Measurements from ENCODE around the gene XRN2.
A peak's percentile ranks its signal among the peaks of the same experiment; 100 is the strongest.

XRN2 gene

DNA sequence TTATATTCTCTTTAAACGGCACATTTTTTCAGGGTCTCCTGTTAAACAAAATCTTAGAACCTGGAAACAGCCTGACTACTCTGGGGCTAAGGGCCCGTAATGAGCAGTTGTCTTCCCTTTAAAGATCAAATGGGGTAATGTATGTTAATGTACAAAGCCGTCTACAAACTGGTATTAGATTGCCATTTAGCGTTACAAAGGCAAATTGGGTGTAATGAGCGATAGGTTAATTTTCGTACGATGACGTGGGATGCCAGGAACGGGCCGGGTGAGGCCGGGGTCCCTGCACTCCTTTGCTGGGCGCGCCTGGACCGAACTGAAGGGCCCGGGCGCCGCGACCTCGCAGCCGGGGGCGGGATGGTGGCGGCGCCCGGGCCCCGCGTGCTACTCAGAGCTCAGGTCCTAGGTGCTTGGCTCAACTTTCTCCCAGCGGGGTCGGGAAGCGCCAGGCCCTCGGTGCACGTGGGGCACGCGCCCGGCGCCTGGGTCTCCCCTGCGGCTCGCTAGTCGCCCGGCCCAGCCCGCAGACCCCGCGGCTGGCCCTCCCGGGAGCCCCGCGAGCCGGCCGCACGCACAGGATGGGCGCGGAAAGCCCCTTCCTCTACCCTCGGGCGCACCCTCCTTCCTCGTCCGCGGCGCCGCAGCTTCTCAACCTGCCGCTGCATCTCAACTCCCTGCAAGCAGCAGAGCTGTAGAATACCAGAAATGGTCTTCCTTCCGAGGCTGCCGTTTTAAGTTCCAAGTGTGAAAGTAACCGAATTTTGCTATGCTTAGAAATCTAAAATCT lies 88.2 kb downstream of the XRN2 start:
- Histone ChIP-seq H3K27me3 (ENCODE audit: low read depth, low read length) (peaks cover 35% of the 10 kb centered on the region), H3K4me1 (ENCODE audit: control insufficient read depth in 1 of 2, insufficient read depth in 2 of 2, low read length in 2 of 2) (peaks cover 0 to 8% of the 10 kb centered on the region in 2 donors), H3K9me3 (ENCODE audit: control insufficient read depth in 1 of 2, low read length in 2 of 2) (peaks cover 0 to 6% of the 10 kb centered on the region in 2 donors), H3K36me3 (ENCODE audit: control insufficient read depth in 1 of 2, insufficient read depth in 2 of 2, low read length in 2 of 2) (peaks cover 20 to 28% of the 10 kb centered on the region in 2 donors), H3K4me3 (ENCODE audit: low read depth in 1 of 2, low read length in 2 of 2) (no peak overlapping the region), H3K27ac (ENCODE audit: low read length) (no peak overlapping the region)

- Histone ChIP-seq H3K4me3 (ENCODE audit: low read depth in 1 of 2, low read length in 2 of 2) (no peak overlapping the region), H3K9me3 (ENCODE audit: control insufficient read depth in 1 of 2, low read length in 2 of 2) (peaks cover 0 to 6% of the 10 kb centered on the region in 2 donors), H3K27me3 (ENCODE audit: low read depth, low read length) (peaks cover 36% of the 10 kb centered on the region), H3K27ac (ENCODE audit: low read length) (no peak overlapping the region), H3K4me1 (ENCODE audit: control insufficient read depth in 1 of 2, insufficient read depth in 2 of 2, low read length in 2 of 2) (peaks cover 0 to 13% of the 10 kb centered on the region in 2 donors), H3K36me3 (ENCODE audit: control insufficient read depth in 1 of 2, insufficient read depth in 2 of 2, low read length in 2 of 2) (peaks cover 14 to 22% of the 10 kb centered on the region in 2 donors)
Measured at GRCh38 chr20:21391972-21392352, 88.8 kb downstream of the XRN2 start.

DNA sequence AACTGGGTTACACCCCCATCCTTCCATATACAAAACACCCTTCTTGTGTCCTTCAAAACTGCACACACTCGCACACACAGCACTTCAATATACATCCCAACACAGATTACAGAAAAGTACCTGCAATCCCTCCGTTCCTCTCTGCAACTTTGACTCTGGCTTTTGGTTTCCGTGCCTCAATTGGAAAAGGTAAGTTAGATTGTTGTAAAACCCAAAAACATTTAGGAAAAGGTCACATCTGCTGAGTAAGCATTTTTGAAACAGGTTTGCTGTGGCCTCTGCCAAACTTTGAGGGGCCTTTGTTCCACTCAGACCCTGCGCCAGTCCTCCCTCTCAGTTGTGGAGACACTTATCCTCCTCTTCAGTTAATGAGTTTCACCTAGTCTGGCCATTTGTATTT lies 90.0 kb downstream of the XRN2 start:
- no peak overlapping the region for H3K27ac ChIP-seq (ENCODE audit: low read length)
- H3K4me3 ChIP-seq (ENCODE audit: low read depth in 1 of 2, low read length in 2 of 2), result no peak overlapping the region
- H3K4me1 ChIP-seq (ENCODE audit: control insufficient read depth in 1 of 2, insufficient read depth in 2 of 2, low read length in 2 of 2), result peaks cover 0 to 13% of the 10 kb centered on the region in 2 donors
- H3K9me3 ChIP-seq (ENCODE audit: control insufficient read depth in 1 of 2, low read length in 2 of 2), result peaks cover 0 to 6% of the 10 kb centered on the region in 2 donors
- H3K27me3 ChIP-seq (ENCODE audit: low read depth, low read length), result peaks cover 45% of the 10 kb centered on the region
- H3K36me3 ChIP-seq (ENCODE audit: control insufficient read depth in 1 of 2, insufficient read depth in 2 of 2, low read length in 2 of 2), result peaks cover 2 to 11% of the 10 kb centered on the region in 2 donors

DNA sequence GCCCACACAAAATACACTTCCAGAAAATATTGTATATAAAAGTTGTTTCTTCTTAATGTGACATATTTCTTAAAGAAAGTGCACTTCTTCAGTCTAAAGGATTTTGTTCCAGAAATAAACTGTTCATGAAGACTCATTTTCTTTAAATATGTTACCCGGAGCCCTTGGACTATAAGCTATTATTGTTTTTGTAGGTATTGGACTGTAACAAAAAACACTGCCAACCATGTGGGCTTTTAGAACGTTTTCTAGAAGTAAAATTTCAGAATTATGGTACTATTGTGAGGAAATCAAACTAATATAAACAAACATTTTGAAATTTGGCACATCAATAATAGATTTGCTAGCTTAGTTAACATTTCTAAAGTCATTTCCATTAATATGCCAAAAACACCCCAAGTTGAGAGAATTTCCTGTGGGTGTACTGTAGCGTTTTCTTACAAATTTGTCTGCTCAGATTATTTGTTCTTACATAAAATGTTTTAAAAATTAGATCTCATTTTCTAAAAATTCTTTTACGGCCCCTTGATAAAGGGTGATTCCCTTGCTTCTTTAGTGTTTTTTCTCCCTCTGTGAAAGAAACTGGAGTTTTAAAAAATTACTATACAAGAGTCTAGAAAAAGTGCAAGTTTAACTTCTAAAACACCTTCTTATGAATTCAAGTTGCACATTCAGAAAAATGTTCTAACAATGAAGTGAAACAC lies 90.8 kb downstream of the XRN2 start:
- Histone ChIP-seq H3K4me1 (ENCODE audit: control insufficient read depth in 1 of 2, insufficient read depth in 2 of 2, low read length in 2 of 2) (peaks cover 0 to 13% of the 10 kb centered on the region in 2 donors), H3K36me3 (ENCODE audit: control insufficient read depth in 1 of 2, insufficient read depth in 2 of 2, low read length in 2 of 2) (peaks cover 0 to 7% of the 10 kb centered on the region in 2 donors), H3K27ac (ENCODE audit: low read length) (no peak overlapping the region), H3K9me3 (ENCODE audit: control insufficient read depth in 1 of 2, low read length in 2 of 2) (peaks cover 0 to 6% of the 10 kb centered on the region in 2 donors), H3K4me3 (ENCODE audit: low read depth in 1 of 2, low read length in 2 of 2) (no peak overlapping the region), H3K27me3 (ENCODE audit: low read depth, low read length) (peaks cover 49% of the 10 kb centered on the region)

GRCh38 chr20:21394551-21394950 lies 91.4 kb downstream of the XRN2 start:
- Histone ChIP-seq H3K27ac (ENCODE audit: low read length) (no peak overlapping the region), H3K9me3 (ENCODE audit: control insufficient read depth in 1 of 2, low read length in 2 of 2) (peaks cover 0 to 6% of the 10 kb centered on the region in 2 donors), H3K4me1 (ENCODE audit: control insufficient read depth in 1 of 2, insufficient read depth in 2 of 2, low read length in 2 of 2) (peaks cover 0 to 13% of the 10 kb centered on the region in 2 donors), H3K4me3 (ENCODE audit: low read depth in 1 of 2, low read length in 2 of 2) (no peak overlapping the region), H3K36me3 (ENCODE audit: control insufficient read depth in 1 of 2, insufficient read depth in 2 of 2, low read length in 2 of 2) (peaks cover 0 to under 1% of the 10 kb centered on the region in 2 donors), H3K27me3 (ENCODE audit: low read depth, low read length) (peaks cover 49% of the 10 kb centered on the region)

DNA sequence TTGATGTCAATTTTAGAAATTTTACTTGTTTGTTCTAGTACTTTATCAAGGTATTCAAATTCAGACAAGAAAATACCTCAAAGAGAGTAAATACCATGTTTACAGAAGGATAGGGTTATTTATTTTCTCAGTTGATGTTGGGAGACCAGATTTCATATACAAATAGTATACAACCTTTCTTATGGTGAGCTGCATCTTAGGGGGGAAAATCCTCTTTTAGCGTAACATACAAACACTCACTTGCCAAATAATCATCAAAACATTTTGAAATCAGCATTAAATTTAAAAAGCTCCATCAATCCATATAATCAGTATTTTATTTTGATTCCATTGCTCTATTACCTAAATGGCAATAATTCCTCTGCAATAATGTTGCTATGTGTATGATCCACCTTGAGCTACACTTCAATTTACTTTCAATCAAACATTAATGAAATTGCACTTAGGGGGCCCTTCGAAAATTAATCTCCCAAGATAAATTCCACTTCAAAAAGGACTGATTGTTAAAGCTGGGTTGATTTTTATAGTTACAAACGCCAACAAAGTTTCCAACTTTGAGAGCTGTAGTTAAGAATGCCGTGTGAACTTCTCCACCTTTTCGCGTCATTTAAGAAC lies 92.0 kb downstream of the XRN2 start:
- Histone ChIP-seq H3K36me3 (ENCODE audit: control insufficient read depth in 1 of 2, insufficient read depth in 2 of 2, low read length in 2 of 2) (no peaks in the 10 kb centered on the region), H3K27me3 (ENCODE audit: low read depth, low read length) (peaks cover 49% of the 10 kb centered on the region), H3K9me3 (ENCODE audit: control insufficient read depth in 1 of 2, low read length in 2 of 2) (peaks cover 0 to 6% of the 10 kb centered on the region in 2 donors), H3K4me1 (ENCODE audit: control insufficient read depth in 1 of 2, insufficient read depth in 2 of 2, low read length in 2 of 2) (peaks cover 0 to 13% of the 10 kb centered on the region in 2 donors), H3K27ac (ENCODE audit: low read length) (no peak overlapping the region), H3K4me3 (ENCODE audit: low read depth in 1 of 2, low read length in 2 of 2) (no peak overlapping the region)

DNA sequence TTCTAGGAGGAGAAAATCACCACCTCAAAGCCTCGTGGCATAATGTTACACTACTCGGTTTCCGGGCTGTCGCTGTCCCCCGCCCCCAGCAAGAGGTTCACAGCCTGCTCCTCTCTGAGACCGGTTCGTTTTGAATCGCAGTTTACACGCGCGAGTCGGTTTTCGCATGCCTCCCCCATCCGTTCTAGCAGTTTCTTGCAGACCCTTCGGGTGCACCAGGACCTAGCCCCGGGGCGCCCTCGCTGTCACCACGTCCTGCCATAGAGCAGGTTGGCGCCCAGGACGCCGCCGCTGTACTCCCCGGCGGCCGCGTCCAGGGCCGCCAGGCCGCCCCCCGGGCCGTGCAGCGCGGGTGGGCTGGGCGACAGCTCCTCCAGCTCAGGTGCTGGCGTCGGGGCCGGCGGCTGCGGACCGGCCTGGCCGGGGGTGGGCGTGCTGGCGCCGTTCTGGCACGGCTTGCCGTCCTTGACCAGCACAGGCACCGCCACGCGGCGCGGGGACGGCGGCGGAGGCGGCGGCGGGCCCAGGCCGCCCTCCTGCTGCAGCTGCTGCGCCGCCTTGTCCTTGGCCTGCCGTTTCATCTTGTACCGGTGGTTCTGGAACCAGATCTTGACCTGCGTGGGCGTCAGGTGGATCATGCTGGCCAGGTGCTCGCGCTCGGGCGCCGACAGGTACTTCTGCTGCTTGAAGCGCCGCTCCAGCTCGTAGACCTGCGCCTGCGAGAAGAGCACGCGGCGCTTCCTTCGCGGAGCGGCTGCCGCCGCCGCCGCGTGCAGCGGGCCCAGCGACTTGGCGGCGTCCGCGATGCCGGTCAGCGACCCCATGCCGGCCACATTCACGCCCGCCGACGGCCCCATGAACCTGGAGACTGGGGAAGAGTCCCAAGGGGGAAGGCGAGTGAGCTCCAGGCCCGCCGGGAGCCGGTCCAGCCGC lies 92.8 kb downstream of the XRN2 start:
- Histone ChIP-seq H3K4me3 (ENCODE audit: low read depth in 1 of 2, low read length in 2 of 2) (peak overlapping the region in 1 of 2 donors; percentile 49), H3K36me3 (ENCODE audit: control insufficient read depth in 1 of 2, insufficient read depth in 2 of 2, low read length in 2 of 2) (no peaks in the 10 kb centered on the region), H3K9me3 (ENCODE audit: control insufficient read depth in 1 of 2, low read length in 2 of 2) (peaks cover 0 to 6% of the 10 kb centered on the region in 2 donors), H3K4me1 (ENCODE audit: control insufficient read depth in 1 of 2, insufficient read depth in 2 of 2, low read length in 2 of 2) (peaks cover 0 to 13% of the 10 kb centered on the region in 2 donors), H3K27me3 (ENCODE audit: low read depth, low read length) (peaks cover 53% of the 10 kb centered on the region), H3K27ac (ENCODE audit: low read length) (no peak overlapping the region)

GRCh38 chr20:21396599-21397340 lies 93.6 kb downstream of the XRN2 start:
- peak overlapping the region in 1 of 2 donors; percentile 49 for H3K4me3 ChIP-seq (ENCODE audit: low read depth in 1 of 2, low read length in 2 of 2)
- peaks cover 50% of the 10 kb centered on the region for H3K27me3 ChIP-seq (ENCODE audit: low read depth, low read length)
- peaks cover 0 to 6% of the 10 kb centered on the region in 2 donors for H3K9me3 ChIP-seq (ENCODE audit: control insufficient read depth in 1 of 2, low read length in 2 of 2)
- H3K4me1 ChIP-seq (ENCODE audit: control insufficient read depth in 1 of 2, insufficient read depth in 2 of 2, low read length in 2 of 2), result peaks cover 0 to 13% of the 10 kb centered on the region in 2 donors
- H3K36me3 ChIP-seq (ENCODE audit: control insufficient read depth in 1 of 2, insufficient read depth in 2 of 2, low read length in 2 of 2), result no peaks in the 10 kb centered on the region
- H3K27ac ChIP-seq (ENCODE audit: low read length), result no peak overlapping the region

GRCh38 chr20:21397341-21398108 lies 94.4 kb downstream of the XRN2 start, which contains the start of gene NKX2-4:
TSS of gene NKX2-4 (minus strand) at chr20:21397526. CDS start at chr20:21397399, 127 bp downstream.
- Histone ChIP-seq H3K9me3 (ENCODE audit: control insufficient read depth in 1 of 2, low read length in 2 of 2) (peaks cover 0 to 6% of the 10 kb centered on the region in 2 donors), H3K27me3 (ENCODE audit: low read depth, low read length) (peaks cover 48% of the 10 kb centered on the region), H3K4me1 (ENCODE audit: control insufficient read depth in 1 of 2, insufficient read depth in 2 of 2, low read length in 2 of 2) (peaks cover 0 to 13% of the 10 kb centered on the region in 2 donors), H3K4me3 (ENCODE audit: low read depth in 1 of 2, low read length in 2 of 2) (peak within 1 kb of the TSS in 1 of 2 donors; percentile 49), H3K27ac (ENCODE audit: low read length) (no peak within 1 kb of the TSS), H3K36me3 (ENCODE audit: control insufficient read depth in 1 of 2, insufficient read depth in 2 of 2, low read length in 2 of 2) (no peaks in the 10 kb centered on the region)

Measured in muscle layer of duodenum (tissue), 2 donors.